Measurements from ENCODE around the gene AKR1E2. TPM values are rescaled to one million over a fixed set of nuclear protein-coding genes. Genes with fewer than 3 reads are reported as not detected.

Gene AKR1E2
- total and polyA plus RNA-seq, 9 of the 15 experiments (the other 6 are each of a cell fraction or from before 2014, with no cell fraction given), result 4.2 to 16.6 (median 9.8) TPM

DNA sequence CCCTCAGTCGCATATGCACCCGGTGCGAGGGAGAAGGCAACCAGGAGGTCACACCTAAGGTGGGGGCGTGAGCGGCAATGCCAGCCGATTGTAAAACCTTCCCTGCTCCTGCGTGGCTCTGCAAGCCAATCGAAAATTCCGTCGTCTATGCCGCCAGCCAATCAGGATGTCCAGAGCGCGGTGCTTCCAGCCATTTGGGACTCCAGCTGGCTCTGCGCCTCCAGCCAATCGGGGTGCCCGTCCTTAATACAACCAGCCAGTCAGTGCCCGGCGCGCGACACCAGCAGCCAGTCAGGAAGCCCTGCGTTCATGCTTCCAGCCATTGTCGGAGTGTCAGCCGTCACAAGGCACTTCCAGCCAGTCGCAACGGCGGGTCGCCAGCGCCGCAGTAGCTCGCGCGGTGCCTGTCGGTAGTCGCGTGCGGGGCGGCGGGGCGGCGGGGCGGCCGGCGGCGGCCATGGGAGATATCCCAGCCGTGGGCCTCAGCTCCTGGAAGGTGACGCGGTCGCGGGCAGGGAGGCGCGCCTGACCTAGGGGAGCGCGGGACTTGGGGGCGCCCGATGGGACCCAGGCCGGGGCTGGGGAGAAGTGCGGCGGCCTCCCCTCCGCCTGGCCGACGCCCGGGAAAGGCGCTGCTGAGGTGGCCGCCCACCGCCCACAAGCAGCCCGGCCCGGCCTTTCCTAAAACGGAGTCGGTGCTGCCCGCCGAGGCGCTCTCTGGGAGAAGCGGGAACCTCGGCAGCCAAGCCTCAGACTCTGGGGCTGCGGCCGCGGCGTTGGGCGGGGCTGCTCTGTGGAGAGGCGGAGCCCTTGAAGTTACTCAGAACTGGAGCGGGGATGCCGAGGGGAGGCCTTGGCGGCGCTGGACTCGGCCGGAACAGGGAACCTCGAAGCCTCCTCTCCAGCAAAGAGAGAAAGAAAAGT lies at the start of gene AKR1E2 (continued):
- TF ChIP-seq, protein P1, sequence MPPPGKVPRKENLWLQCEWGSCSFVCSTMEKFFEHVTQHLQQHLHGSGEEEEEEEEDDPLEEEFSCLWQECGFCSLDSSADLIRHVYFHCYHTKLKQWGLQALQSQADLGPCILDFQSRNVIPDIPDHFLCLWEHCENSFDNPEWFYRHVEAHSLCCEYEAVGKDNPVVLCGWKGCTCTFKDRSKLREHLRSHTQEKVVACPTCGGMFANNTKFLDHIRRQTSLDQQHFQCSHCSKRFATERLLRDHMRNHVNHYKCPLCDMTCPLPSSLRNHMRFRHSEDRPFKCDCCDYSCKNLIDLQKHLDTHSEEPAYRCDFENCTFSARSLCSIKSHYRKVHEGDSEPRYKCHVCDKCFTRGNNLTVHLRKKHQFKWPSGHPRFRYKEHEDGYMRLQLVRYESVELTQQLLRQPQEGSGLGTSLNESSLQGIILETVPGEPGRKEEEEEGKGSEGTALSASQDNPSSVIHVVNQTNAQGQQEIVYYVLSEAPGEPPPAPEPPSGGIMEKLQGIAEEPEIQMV (tag; conservative IDR thresholded peaks at IDR 0.05; ENCODE audit: low read depth), result no peak
- TF ChIP-seq E2F3 (CRISPR knock-in tag; IDR thresholded peaks at IDR 0.05), result 0 out of 2 replicates have a peak, but pooled peaks have one; percentile 2
- TF ChIP-seq, protein P2, sequence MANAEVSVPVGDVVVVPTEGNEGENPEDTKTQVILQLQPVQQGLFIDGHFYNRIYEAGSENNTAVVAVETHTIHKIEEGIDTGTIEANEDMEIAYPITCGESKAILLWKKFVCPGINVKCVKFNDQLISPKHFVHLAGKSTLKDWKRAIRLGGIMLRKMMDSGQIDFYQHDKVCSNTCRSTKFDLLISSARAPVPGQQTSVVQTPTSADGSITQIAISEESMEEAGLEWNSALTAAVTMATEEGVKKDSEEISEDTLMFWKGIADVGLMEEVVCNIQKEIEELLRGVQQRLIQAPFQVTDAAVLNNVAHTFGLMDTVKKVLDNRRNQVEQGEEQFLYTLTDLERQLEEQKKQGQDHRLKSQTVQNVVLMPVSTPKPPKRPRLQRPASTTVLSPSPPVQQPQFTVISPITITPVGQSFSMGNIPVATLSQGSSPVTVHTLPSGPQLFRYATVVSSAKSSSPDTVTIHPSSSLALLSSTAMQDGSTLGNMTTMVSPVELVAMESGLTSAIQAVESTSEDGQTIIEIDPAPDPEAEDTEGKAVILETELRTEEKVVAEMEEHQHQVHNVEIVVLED (CRISPR knock-in tag; IDR thresholded peaks at IDR 0.05), result 0 out of 2 replicates have a peak, but pooled peaks have one; percentile 9
- TF ChIP-seq ZFX (CRISPR knock-in tag; IDR thresholded peaks at IDR 0.05), result peak; percentile 94
- no peak for TF ChIP-seq GATA2 (CRISPR knock-in tag; IDR thresholded peaks at IDR 0.05)
- peak; percentile 84 for TF ChIP-seq CREM (IDR thresholded peaks at IDR 0.05; ENCODE audit: low read depth)
- TF ChIP-seq ZKSCAN3 (CRISPR knock-in tag; IDR thresholded peaks at IDR 0.05), result no peak
- peak; percentile 58; the same call in 1 of the 2 replicates for TF ChIP-seq DMBX1 (CRISPR knock-in tag; IDR thresholded peaks at IDR 0.05; ENCODE audit: borderline replicate concordance)
- 0 out of 2 replicates have a peak, but pooled peaks have one; percentile 55 for TF ChIP-seq ZNF232 (CRISPR knock-in tag; IDR thresholded peaks at IDR 0.05)
- 0 out of 2 replicates have a peak, but pooled peaks have one; percentile 49 for TF ChIP-seq KLF13 (tag; IDR thresholded peaks at IDR 0.05; ENCODE audit: borderline replicate concordance, low read depth)
- no peak; a peak in 1 of 4 replicates for TF ChIP-seq RCOR1 (IDR thresholded peaks at IDR 0.05; ENCODE audit: borderline replicate concordance in 1 of 2, low read depth in 2 of 2, low read length in 2 of 2)
- TF ChIP-seq, protein P3, sequence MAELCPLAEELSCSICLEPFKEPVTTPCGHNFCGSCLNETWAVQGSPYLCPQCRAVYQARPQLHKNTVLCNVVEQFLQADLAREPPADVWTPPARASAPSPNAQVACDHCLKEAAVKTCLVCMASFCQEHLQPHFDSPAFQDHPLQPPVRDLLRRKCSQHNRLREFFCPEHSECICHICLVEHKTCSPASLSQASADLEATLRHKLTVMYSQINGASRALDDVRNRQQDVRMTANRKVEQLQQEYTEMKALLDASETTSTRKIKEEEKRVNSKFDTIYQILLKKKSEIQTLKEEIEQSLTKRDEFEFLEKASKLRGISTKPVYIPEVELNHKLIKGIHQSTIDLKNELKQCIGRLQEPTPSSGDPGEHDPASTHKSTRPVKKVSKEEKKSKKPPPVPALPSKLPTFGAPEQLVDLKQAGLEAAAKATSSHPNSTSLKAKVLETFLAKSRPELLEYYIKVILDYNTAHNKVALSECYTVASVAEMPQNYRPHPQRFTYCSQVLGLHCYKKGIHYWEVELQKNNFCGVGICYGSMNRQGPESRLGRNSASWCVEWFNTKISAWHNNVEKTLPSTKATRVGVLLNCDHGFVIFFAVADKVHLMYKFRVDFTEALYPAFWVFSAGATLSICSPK (IDR thresholded peaks at IDR 0.05; ENCODE audit: borderline replicate concordance), result no peak
- TF ChIP-seq HLTF (IDR thresholded peaks at IDR 0.05), result no peak
- TF ChIP-seq ZNF584 (CRISPR knock-in tag; IDR thresholded peaks at IDR 0.05; ENCODE audit: low read depth), result peak; percentile 94
- peak; percentile 59; the same call in 1 of the 2 replicates for TF ChIP-seq ZNF197 (CRISPR knock-in tag; IDR thresholded peaks at IDR 0.05; ENCODE audit: low read depth)
- TF ChIP-seq, protein P4, sequence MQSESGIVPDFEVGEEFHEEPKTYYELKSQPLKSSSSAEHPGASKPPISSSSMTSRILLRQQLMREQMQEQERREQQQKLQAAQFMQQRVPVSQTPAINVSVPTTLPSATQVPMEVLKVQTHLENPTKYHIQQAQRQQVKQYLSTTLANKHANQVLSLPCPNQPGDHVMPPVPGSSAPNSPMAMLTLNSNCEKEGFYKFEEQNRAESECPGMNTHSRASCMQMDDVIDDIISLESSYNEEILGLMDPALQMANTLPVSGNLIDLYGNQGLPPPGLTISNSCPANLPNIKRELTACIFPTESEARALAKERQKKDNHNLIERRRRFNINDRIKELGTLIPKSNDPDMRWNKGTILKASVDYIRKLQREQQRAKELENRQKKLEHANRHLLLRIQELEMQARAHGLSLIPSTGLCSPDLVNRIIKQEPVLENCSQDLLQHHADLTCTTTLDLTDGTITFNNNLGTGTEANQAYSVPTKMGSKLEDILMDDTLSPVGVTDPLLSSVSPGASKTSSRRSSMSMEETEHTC (IDR thresholded peaks at IDR 0.05), result no peak
- TF ChIP-seq SREBF1 (IDR thresholded peaks at IDR 0.05; ENCODE audit: borderline replicate concordance, low read depth, low read length), result no peak
- no peak for TF ChIP-seq SIRT6 (IDR thresholded peaks at IDR 0.05; ENCODE audit: low read depth, low read length)
- TF ChIP-seq PML (IDR thresholded peaks at IDR 0.05; ENCODE audit: low read length), result no peak
- TF ChIP-seq NFYB (IDR thresholded peaks at IDR 0.05; ENCODE audit: extremely low read depth, insufficient read length), result peak; percentile 95
